Activated CD4-positive, alpha-beta T cell treated with anti-CD3 and anti-CD28 coated beads, Interleukin-2, amount 50 U/mL, for 48 hours (primary cell): ENCODE results near the gene EPM2A.
A peak's percentile ranks its signal among the peaks of the same experiment; 100 is the strongest.
"Not testable (repeated sequence)": the region's sequence is repeated elsewhere in the genome, so short reads cannot be mapped to it uniquely, and the experiment has no call there.

Source experiments
- DNase-seq, 2 experiments: peaks; one replicate each; pipeline ENCODE4 v3.0.0-alpha.2; 2020

The EPM2A gene

GRCh38 chr6:145735356-145736165 is at the start of gene EPM2A:
Gene EPM2A (minus strand): TSS chr6:145735520. CDS start chr6:145735498, 22 bp downstream.
- DNase-seq, result peak; percentile 57 to 60

- no peak for DNase-seq
Measured at GRCh38 chr6:145784683-145785082, 49.4 kb upstream of the EPM2A start.

GRCh38 chr6:145783796-145784195 is 48.5 kb upstream of the EPM2A start:
- DNase-seq, result no peak

GRCh38 chr6:145772846-145773245 is 37.5 kb upstream of the EPM2A start:
- no peak for DNase-seq

- DNase-seq, result no peak
Measured at GRCh38 chr6:145765449-145765848, 30.1 kb upstream of the EPM2A start.

- DNase-seq, result no peak
Measured at GRCh38 chr6:145763742-145764141, 28.4 kb upstream of the EPM2A start.

- no peak for DNase-seq
Measured at GRCh38 chr6:145761584-145761983, 26.3 kb upstream of the EPM2A start.

- DNase-seq, result no peak
Measured at GRCh38 chr6:145758113-145758512, 22.8 kb upstream of the EPM2A start.

- no peak for DNase-seq
Measured at GRCh38 chr6:145756170-145756662, 20.9 kb upstream of the EPM2A start.

- no peak for DNase-seq
Measured at GRCh38 chr6:145755682-145756081, 20.4 kb upstream of the EPM2A start.

GRCh38 chr6:145752638-145753037 is 17.3 kb upstream of the EPM2A start:
- no peak for DNase-seq

- no peak for DNase-seq
Measured at GRCh38 chr6:145749632-145750031, 14.3 kb upstream of the EPM2A start.

GRCh38 chr6:145745861-145746260 is 10.5 kb upstream of the EPM2A start:
- no peak for DNase-seq

- DNase-seq, result no peak
Measured at GRCh38 chr6:145744619-145745018, 9.3 kb upstream of the EPM2A start.

- DNase-seq, result no peak
Measured at GRCh38 chr6:145743332-145743731, 8.0 kb upstream of the EPM2A start.

GRCh38 chr6:145742472-145742871 is 7.2 kb upstream of the EPM2A start:
- DNase-seq, result not testable (repeated sequence)

- DNase-seq, result not testable (repeated sequence)
Measured at GRCh38 chr6:145739685-145740084, 4.4 kb upstream of the EPM2A start.

GRCh38 chr6:145738265-145738664 is 2.9 kb upstream of the EPM2A start:
- no peak for DNase-seq

GRCh38 chr6:145736661-145737144 is 1.4 kb upstream of the EPM2A start:
- DNase-seq, result no peak

- DNase-seq, result peak; percentile 75 to 79
Measured at GRCh38 chr6:145734486-145735355, 599 bp downstream of the EPM2A start.

GRCh38 chr6:145733810-145734209 is 1.5 kb downstream of the EPM2A start:
- no peak for DNase-seq

- DNase-seq, result no peak
Measured at GRCh38 chr6:145733207-145733606, 2.1 kb downstream of the EPM2A start.

GRCh38 chr6:145731447-145731846 is 3.9 kb downstream of the EPM2A start:
- DNase-seq, result no peak

GRCh38 chr6:145729887-145730286 is 5.4 kb downstream of the EPM2A start:
- DNase-seq, result no peak
